HEK293 (cell line): ENCODE results near the gene PHF19.

Experiments
- CTCF ChIA-PET: fragments of 350-600 bp; formaldehyde crosslinking; extraction: SDS; loops from one replicate; lab custom pipeline; 2021; ENCODE audit warnings: antibody characterized with exemption; lab: Yijun Ruan, JAX
- POLR2A ChIA-PET: fragments of 300-600 bp; formaldehyde crosslinking; extraction: SDS; loops from one replicate; lab custom pipeline; 2020; ENCODE audit warnings: antibody characterized with exemption, inconsistent platforms; lab: Yijun Ruan, JAX
- H3K27ac ChIP-seq: fragments of 200-500 bp; sonication (Bioruptor generic); 2 replicates; pipeline ENCODE4 v1.5.1; 2014; ENCODE audit warnings: low read depth, low read length, control low read depth, inconsistent platforms; ENCODE audit errors: extremely low read depth
- H3K36me3 ChIP-seq, 2 experiments: fragments of 200-500 bp in 1 of 2; sonication (Bioruptor generic) in 1 of 2; 1 replicate in 1 of 2; 2 replicates in 1 of 2; pipeline ENCODE4 v1.5.1; 2014 to 2017; ENCODE audit warnings: inconsistent platforms in 2 of 2, low read length in 2 of 2; ENCODE audit not compliant: control insufficient read depth in 2 of 2, insufficient read depth in 1 of 2
- H3K4me1 ChIP-seq: fragments of 200-500 bp; sonication (Bioruptor generic); 2 replicates; pipeline ENCODE4 v1.5.1; 2014; ENCODE audit warnings: mild to moderate bottlenecking, low read length, inconsistent platforms; ENCODE audit not compliant: control insufficient read depth, insufficient read depth
- H3K4me3 ChIP-seq: 2 replicates; pipeline ENCODE4 v1.5.1; 2011; ENCODE audit warnings: low read depth, mild to moderate bottlenecking, control low read depth, low read length, moderate library complexity
- H3K9me3 ChIP-seq: fragments of 200-500 bp; sonication (Bioruptor generic); 2 replicates; pipeline ENCODE4 v1.5.1; 2014; ENCODE audit warnings: low read depth, low read length, inconsistent platforms; ENCODE audit not compliant: control insufficient read depth, insufficient read depth
- GLIS1 ChIP-seq: fragments of 450-650 bp; formaldehyde crosslinking; IDR thresholded peaks from 2 replicates; pipeline ENCODE4 v1.5.1; 2016; ENCODE audit warnings: missing biosample characterization, missing genetic modification characterization
- HOXD13 ChIP-seq: sonication (generic); formaldehyde crosslinking; IDR thresholded peaks from 2 replicates; pipeline ENCODE4 v1.8.0; 2022; ENCODE audit warnings: missing genetic modification reagents, borderline replicate concordance
- KLF1 ChIP-seq: fragments of 450-650 bp; formaldehyde crosslinking; IDR thresholded peaks from 2 replicates; pipeline ENCODE4 v1.5.1; 2016; ENCODE audit warnings: missing biosample characterization, missing genetic modification characterization
- ZNF169 ChIP-seq: fragments of 450-650 bp; formaldehyde crosslinking; IDR thresholded peaks from 2 replicates; pipeline ENCODE4 v1.5.1; 2016; ENCODE audit warnings: missing biosample characterization, missing genetic modification characterization
- ZNF175 ChIP-seq: fragments of 450-650 bp; formaldehyde crosslinking; IDR thresholded peaks from 2 replicates; pipeline ENCODE4 v1.5.1; 2016; ENCODE audit warnings: missing biosample characterization, missing genetic modification characterization
- ZNF623 ChIP-seq: fragments of 450-650 bp; formaldehyde crosslinking; IDR thresholded peaks from 2 replicates; pipeline ENCODE4 v1.5.1; 2016; ENCODE audit warnings: missing biosample characterization, missing genetic modification characterization
- ZNF660 ChIP-seq: fragments of 450-650 bp; IDR thresholded peaks from 2 replicates; pipeline ENCODE4 v1.5.1; 2018; ENCODE audit warnings: missing biosample characterization, mild to moderate bottlenecking, missing genetic modification characterization
- TF ChIP-seq, protein P1 (sequence below): fragments of 450-650 bp; formaldehyde crosslinking; IDR thresholded peaks from 2 replicates; pipeline ENCODE4 v1.5.1; 2016; ENCODE audit warnings: missing biosample characterization, missing genetic modification characterization
- TF ChIP-seq, protein P2 (sequence below): fragments of 450-650 bp; formaldehyde crosslinking; IDR thresholded peaks from 2 replicates; pipeline ENCODE4 v1.5.1; 2016; ENCODE audit warnings: missing biosample characterization, missing genetic modification characterization, borderline replicate concordance
- TF ChIP-seq, protein P3 (sequence below): fragments of 450-650 bp; IDR thresholded peaks from 2 replicates; pipeline ENCODE4 v1.5.1; 2018; ENCODE audit warnings: missing biosample characterization, mild to moderate bottlenecking, missing genetic modification characterization
- TF ChIP-seq, protein P4 (sequence below): fragments of 450-650 bp; formaldehyde crosslinking; IDR thresholded peaks from 2 replicates; pipeline ENCODE4 v1.5.1; 2016; ENCODE audit warnings: missing biosample characterization, missing genetic modification characterization
- TF ChIP-seq, protein P5 (sequence below): fragments of 450-650 bp; formaldehyde crosslinking; IDR thresholded peaks from 2 replicates; pipeline ENCODE4 v1.5.1; 2016; ENCODE audit warnings: missing biosample characterization, missing genetic modification characterization

PHF19 gene

DNA sequence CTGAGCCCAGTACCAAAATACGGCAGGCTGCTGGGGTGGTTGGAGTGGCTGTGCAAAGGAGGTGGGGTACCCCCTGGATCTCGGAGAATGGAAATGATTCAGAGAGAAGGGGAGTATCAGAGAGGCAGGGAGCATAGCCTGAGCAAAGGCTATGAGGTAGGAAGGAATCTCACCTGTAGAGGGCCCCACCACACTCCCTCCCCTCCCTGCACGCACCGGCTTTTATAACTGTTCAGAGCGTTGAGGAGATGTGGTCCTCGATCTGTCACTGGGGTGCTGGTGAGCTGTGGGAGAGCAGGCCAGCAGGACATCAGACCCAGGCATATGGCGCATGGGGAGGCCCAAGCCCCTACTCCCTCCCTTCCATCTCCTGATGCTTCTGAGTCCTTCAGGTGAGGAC is 13.2 kb downstream of the PHF19 start:
- no peaks in the 10 kb centered on the region for H3K4me1 ChIP-seq
- peaks cover 0 to 71% of the 10 kb centered on the region in 2 experiments; a peak in 1 of 3 replicates for H3K36me3 ChIP-seq
- CTCF ChIA-PET: interaction anchor here (1.0 kb wide), 1 partner anchor 11 kb away, joined by 3 read pairs; no protein-coding TSS in a partner anchor
- H3K9me3 ChIP-seq: no peaks in the 10 kb centered on the region
- TF ChIP-seq KLF1 (tag by site-specific recombination): no peak
- TF ChIP-seq ZNF175 (tag by site-specific recombination): no peak
- TF ChIP-seq, protein P1, sequence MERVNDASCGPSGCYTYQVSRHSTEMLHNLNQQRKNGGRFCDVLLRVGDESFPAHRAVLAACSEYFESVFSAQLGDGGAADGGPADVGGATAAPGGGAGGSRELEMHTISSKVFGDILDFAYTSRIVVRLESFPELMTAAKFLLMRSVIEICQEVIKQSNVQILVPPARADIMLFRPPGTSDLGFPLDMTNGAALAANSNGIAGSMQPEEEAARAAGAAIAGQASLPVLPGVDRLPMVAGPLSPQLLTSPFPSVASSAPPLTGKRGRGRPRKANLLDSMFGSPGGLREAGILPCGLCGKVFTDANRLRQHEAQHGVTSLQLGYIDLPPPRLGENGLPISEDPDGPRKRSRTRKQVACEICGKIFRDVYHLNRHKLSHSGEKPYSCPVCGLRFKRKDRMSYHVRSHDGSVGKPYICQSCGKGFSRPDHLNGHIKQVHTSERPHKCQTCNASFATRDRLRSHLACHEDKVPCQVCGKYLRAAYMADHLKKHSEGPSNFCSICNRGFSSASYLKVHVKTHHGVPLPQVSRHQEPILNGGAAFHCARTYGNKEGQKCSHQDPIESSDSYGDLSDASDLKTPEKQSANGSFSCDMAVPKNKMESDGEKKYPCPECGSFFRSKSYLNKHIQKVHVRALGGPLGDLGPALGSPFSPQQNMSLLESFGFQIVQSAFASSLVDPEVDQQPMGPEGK (tag by site-specific recombination): no peak
- no peak for TF ChIP-seq GLIS1
- TF ChIP-seq, protein P2, sequence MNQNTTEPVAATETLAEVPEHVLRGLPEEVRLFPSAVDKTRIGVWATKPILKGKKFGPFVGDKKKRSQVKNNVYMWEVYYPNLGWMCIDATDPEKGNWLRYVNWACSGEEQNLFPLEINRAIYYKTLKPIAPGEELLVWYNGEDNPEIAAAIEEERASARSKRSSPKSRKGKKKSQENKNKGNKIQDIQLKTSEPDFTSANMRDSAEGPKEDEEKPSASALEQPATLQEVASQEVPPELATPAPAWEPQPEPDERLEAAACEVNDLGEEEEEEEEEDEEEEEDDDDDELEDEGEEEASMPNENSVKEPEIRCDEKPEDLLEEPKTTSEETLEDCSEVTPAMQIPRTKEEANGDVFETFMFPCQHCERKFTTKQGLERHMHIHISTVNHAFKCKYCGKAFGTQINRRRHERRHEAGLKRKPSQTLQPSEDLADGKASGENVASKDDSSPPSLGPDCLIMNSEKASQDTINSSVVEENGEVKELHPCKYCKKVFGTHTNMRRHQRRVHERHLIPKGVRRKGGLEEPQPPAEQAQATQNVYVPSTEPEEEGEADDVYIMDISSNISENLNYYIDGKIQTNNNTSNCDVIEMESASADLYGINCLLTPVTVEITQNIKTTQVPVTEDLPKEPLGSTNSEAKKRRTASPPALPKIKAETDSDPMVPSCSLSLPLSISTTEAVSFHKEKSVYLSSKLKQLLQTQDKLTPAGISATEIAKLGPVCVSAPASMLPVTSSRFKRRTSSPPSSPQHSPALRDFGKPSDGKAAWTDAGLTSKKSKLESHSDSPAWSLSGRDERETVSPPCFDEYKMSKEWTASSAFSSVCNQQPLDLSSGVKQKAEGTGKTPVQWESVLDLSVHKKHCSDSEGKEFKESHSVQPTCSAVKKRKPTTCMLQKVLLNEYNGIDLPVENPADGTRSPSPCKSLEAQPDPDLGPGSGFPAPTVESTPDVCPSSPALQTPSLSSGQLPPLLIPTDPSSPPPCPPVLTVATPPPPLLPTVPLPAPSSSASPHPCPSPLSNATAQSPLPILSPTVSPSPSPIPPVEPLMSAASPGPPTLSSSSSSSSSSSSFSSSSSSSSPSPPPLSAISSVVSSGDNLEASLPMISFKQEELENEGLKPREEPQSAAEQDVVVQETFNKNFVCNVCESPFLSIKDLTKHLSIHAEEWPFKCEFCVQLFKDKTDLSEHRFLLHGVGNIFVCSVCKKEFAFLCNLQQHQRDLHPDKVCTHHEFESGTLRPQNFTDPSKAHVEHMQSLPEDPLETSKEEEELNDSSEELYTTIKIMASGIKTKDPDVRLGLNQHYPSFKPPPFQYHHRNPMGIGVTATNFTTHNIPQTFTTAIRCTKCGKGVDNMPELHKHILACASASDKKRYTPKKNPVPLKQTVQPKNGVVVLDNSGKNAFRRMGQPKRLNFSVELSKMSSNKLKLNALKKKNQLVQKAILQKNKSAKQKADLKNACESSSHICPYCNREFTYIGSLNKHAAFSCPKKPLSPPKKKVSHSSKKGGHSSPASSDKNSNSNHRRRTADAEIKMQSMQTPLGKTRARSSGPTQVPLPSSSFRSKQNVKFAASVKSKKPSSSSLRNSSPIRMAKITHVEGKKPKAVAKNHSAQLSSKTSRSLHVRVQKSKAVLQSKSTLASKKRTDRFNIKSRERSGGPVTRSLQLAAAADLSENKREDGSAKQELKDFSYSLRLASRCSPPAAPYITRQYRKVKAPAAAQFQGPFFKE: no peak
- TF ChIP-seq, protein P3, sequence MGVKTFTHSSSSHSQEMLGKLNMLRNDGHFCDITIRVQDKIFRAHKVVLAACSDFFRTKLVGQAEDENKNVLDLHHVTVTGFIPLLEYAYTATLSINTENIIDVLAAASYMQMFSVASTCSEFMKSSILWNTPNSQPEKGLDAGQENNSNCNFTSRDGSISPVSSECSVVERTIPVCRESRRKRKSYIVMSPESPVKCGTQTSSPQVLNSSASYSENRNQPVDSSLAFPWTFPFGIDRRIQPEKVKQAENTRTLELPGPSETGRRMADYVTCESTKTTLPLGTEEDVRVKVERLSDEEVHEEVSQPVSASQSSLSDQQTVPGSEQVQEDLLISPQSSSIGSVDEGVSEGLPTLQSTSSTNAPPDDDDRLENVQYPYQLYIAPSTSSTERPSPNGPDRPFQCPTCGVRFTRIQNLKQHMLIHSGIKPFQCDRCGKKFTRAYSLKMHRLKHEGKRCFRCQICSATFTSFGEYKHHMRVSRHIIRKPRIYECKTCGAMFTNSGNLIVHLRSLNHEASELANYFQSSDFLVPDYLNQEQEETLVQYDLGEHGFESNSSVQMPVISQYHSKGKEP: no peak
- TF ChIP-seq, protein P4, sequence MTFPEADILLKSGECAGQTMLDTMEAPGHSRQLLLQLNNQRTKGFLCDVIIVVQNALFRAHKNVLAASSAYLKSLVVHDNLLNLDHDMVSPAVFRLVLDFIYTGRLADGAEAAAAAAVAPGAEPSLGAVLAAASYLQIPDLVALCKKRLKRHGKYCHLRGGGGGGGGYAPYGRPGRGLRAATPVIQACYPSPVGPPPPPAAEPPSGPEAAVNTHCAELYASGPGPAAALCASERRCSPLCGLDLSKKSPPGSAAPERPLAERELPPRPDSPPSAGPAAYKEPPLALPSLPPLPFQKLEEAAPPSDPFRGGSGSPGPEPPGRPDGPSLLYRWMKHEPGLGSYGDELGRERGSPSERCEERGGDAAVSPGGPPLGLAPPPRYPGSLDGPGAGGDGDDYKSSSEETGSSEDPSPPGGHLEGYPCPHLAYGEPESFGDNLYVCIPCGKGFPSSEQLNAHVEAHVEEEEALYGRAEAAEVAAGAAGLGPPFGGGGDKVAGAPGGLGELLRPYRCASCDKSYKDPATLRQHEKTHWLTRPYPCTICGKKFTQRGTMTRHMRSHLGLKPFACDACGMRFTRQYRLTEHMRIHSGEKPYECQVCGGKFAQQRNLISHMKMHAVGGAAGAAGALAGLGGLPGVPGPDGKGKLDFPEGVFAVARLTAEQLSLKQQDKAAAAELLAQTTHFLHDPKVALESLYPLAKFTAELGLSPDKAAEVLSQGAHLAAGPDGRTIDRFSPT (tag by site-specific recombination): no peak
- no peak overlapping the region for H3K27ac ChIP-seq
- POLR2A ChIA-PET: no interaction called here
- no peak overlapping the region for H3K4me3 ChIP-seq

DNA sequence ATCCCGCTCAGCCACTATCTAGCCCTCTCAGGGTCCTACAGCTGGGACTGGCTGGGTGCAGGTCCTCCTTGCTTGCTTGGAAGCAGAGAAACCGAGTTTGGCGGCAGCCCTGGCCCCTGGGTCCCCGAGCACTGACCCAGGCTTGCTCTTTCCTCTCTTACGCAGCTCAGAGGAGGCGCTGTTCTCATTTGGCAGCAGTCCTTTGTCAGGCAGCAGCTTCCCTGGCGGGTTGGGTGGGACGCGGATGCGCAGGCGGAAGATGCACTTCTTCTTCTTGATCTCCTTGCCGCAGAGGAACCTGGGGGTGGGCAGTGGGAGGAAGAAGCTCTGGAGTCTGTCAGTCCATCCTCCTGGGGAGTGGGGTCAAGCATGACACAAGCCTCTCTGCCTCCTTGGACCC is 14.5 kb downstream of the PHF19 start:
- no peak for TF ChIP-seq ZNF169 (tag by site-specific recombination)
- TF ChIP-seq, protein P1 (tag by site-specific recombination): no peak
- TF ChIP-seq, protein P5, sequence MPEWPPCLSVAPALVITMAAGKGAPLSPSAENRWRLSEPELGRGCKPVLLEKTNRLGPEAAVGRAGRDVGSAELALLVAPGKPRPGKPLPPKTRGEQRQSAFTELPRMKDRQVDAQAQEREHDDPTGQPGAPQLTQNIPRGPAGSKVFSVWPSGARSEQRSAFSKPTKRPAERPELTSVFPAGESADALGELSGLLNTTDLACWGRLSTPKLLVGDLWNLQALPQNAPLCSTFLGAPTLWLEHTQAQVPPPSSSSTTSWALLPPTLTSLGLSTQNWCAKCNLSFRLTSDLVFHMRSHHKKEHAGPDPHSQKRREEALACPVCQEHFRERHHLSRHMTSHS (tag by site-specific recombination): no peak
- TF ChIP-seq HOXD13: no peak
- no peak for TF ChIP-seq ZNF660
- TF ChIP-seq ZNF623 (tag by site-specific recombination): no peak
- CTCF ChIA-PET: interaction anchor here (0.5 to 0.8 kb wide), 4 partner anchors 20 to 456 kb away, joined by 3 to 4 read pairs (median 3); no protein-coding TSS in a partner anchor
- H3K27ac ChIP-seq: no peak overlapping the region
- H3K4me1 ChIP-seq: no peaks in the 10 kb centered on the region
- peaks cover 0 to 85% of the 10 kb centered on the region in 2 experiments; a peak in 1 of 3 replicates for H3K36me3 ChIP-seq
- H3K9me3 ChIP-seq: no peaks in the 10 kb centered on the region
- POLR2A ChIA-PET: no interaction called here
- no peak overlapping the region for H3K4me3 ChIP-seq
